ENCODE data around the gene GLT1D1.
"Not testable (repeated sequence)": the region's sequence is repeated elsewhere in the genome, so short reads cannot be mapped to it uniquely, and the experiment has no call there.

The GLT1D1 gene

GRCh38 chr12:128840862-128841468 lies 12.3 kb upstream of the GLT1D1 start:
- Histone ChIP-seq H3K4me1 (ENCODE audit: control insufficient read depth, insufficient read depth, low read length) (no peaks in the 10 kb centered on the region), H3K36me3 (ENCODE audit: control insufficient read depth, insufficient read depth, low read length) (no peaks in the 10 kb centered on the region), H3K27me3 (ENCODE audit: control insufficient read depth, insufficient read depth, low read length) (no peaks in the 10 kb centered on the region), H3K4me3 (ENCODE audit: low read length) (no peak overlapping the region), H3K9me3 (ENCODE audit: control insufficient read depth, insufficient read depth, low read length) (peaks cover 8% of the 10 kb centered on the region), H3K27ac (ENCODE audit: low read length) (no peak overlapping the region)
- no peak for DNase-seq (ENCODE audit: low read depth, low spot score)
- 100% methylated on average over 1 of the region's 8 CpGs for WGBS (ENCODE audit: insufficient coverage, insufficient read length)

- Histone ChIP-seq H3K9me3 (ENCODE audit: control insufficient read depth, insufficient read depth, low read length) (peaks cover 10% of the 10 kb centered on the region), H3K36me3 (ENCODE audit: control insufficient read depth, insufficient read depth, low read length) (no peaks in the 10 kb centered on the region), H3K27ac (ENCODE audit: low read length) (no peak overlapping the region), H3K27me3 (ENCODE audit: control insufficient read depth, insufficient read depth, low read length) (no peaks in the 10 kb centered on the region), H3K4me1 (ENCODE audit: control insufficient read depth, insufficient read depth, low read length) (no peaks in the 10 kb centered on the region), H3K4me3 (ENCODE audit: low read length) (no peak overlapping the region)
- WGBS (ENCODE audit: insufficient coverage, insufficient read length): no CpG with 5 or more reads among the region's 11 CpGs
- DNase-seq (ENCODE audit: low read depth, low spot score): no peak
These were observed 10.7 kb upstream of the GLT1D1 start for GRCh38 chr12:128842579-128842978.

- WGBS (ENCODE audit: insufficient coverage, insufficient read length): no CpG with 5 or more reads among the region's 4 CpGs
- no peak for DNase-seq (ENCODE audit: low read depth, low spot score)
- Histone ChIP-seq H3K4me1 (ENCODE audit: control insufficient read depth, insufficient read depth, low read length) (no peaks in the 10 kb centered on the region), H3K4me3 (ENCODE audit: low read length) (no peak overlapping the region), H3K27me3 (ENCODE audit: control insufficient read depth, insufficient read depth, low read length) (no peaks in the 10 kb centered on the region), H3K9me3 (ENCODE audit: control insufficient read depth, insufficient read depth, low read length) (peaks cover 10% of the 10 kb centered on the region), H3K27ac (ENCODE audit: low read length) (no peak overlapping the region), H3K36me3 (ENCODE audit: control insufficient read depth, insufficient read depth, low read length) (no peaks in the 10 kb centered on the region)
These were observed 9.7 kb upstream of the GLT1D1 start for GRCh38 chr12:128843538-128843937.

- WGBS (ENCODE audit: insufficient coverage, insufficient read length): no CpG with 5 or more reads among the region's 11 CpGs
- H3K4me1 ChIP-seq (ENCODE audit: control insufficient read depth, insufficient read depth, low read length): no peaks in the 10 kb centered on the region
- no peaks in the 10 kb centered on the region for H3K27me3 ChIP-seq (ENCODE audit: control insufficient read depth, insufficient read depth, low read length)
- peaks cover 10% of the 10 kb centered on the region for H3K9me3 ChIP-seq (ENCODE audit: control insufficient read depth, insufficient read depth, low read length)
- no peak for DNase-seq (ENCODE audit: low read depth, low spot score)
- H3K4me3 ChIP-seq (ENCODE audit: low read length): no peak overlapping the region
- no peak overlapping the region for H3K27ac ChIP-seq (ENCODE audit: low read length)
- H3K36me3 ChIP-seq (ENCODE audit: control insufficient read depth, insufficient read depth, low read length): no peaks in the 10 kb centered on the region
These were observed 9.1 kb upstream of the GLT1D1 start for GRCh38 chr12:128844031-128844635.

- not testable (repeated sequence) for DNase-seq (ENCODE audit: low read depth, low spot score); H3K4me1 ChIP-seq (ENCODE audit: control insufficient read depth, insufficient read depth, low read length); H3K27ac ChIP-seq (ENCODE audit: low read length); H3K9me3 ChIP-seq (ENCODE audit: control insufficient read depth, insufficient read depth, low read length); H3K4me3 ChIP-seq (ENCODE audit: low read length); H3K36me3 ChIP-seq (ENCODE audit: control insufficient read depth, insufficient read depth, low read length); H3K27me3 ChIP-seq (ENCODE audit: control insufficient read depth, insufficient read depth, low read length)
- no CpG with 5 or more reads among the region's 27 CpGs for WGBS (ENCODE audit: insufficient coverage, insufficient read length)
These were observed 6.6 kb upstream of the GLT1D1 start for GRCh38 chr12:128846671-128847070.

GRCh38 chr12:128848371-128848770 lies 4.9 kb upstream of the GLT1D1 start:
- H3K4me3 ChIP-seq (ENCODE audit: low read length): no peak overlapping the region
- peaks cover 10% of the 10 kb centered on the region for H3K9me3 ChIP-seq (ENCODE audit: control insufficient read depth, insufficient read depth, low read length)
- H3K4me1 ChIP-seq (ENCODE audit: control insufficient read depth, insufficient read depth, low read length): no peaks in the 10 kb centered on the region
- H3K36me3 ChIP-seq (ENCODE audit: control insufficient read depth, insufficient read depth, low read length): no peaks in the 10 kb centered on the region
- H3K27ac ChIP-seq (ENCODE audit: low read length): no peak overlapping the region
- no peaks in the 10 kb centered on the region for H3K27me3 ChIP-seq (ENCODE audit: control insufficient read depth, insufficient read depth, low read length)
- no CpG with 5 or more reads among the region's 14 CpGs for WGBS (ENCODE audit: insufficient coverage, insufficient read length)
- no peak for DNase-seq (ENCODE audit: low read depth, low spot score)

- not testable (repeated sequence) for H3K36me3 ChIP-seq (ENCODE audit: control insufficient read depth, insufficient read depth, low read length); H3K4me3 ChIP-seq (ENCODE audit: low read length); DNase-seq (ENCODE audit: low read depth, low spot score); H3K27me3 ChIP-seq (ENCODE audit: control insufficient read depth, insufficient read depth, low read length); H3K9me3 ChIP-seq (ENCODE audit: control insufficient read depth, insufficient read depth, low read length); H3K27ac ChIP-seq (ENCODE audit: low read length); H3K4me1 ChIP-seq (ENCODE audit: control insufficient read depth, insufficient read depth, low read length)
- no CpG with 5 or more reads among the region's 6 CpGs for WGBS (ENCODE audit: insufficient coverage, insufficient read length)
These were observed 3.5 kb upstream of the GLT1D1 start for GRCh38 chr12:128849806-128850205.

GRCh38 chr12:128850400-128850799 lies 2.9 kb upstream of the GLT1D1 start:
- Histone ChIP-seq H3K4me3 (ENCODE audit: low read length) (no peak overlapping the region), H3K27me3 (ENCODE audit: control insufficient read depth, insufficient read depth, low read length) (no peaks in the 10 kb centered on the region), H3K4me1 (ENCODE audit: control insufficient read depth, insufficient read depth, low read length) (no peaks in the 10 kb centered on the region), H3K9me3 (ENCODE audit: control insufficient read depth, insufficient read depth, low read length) (peaks cover 7% of the 10 kb centered on the region), H3K36me3 (ENCODE audit: control insufficient read depth, insufficient read depth, low read length) (no peaks in the 10 kb centered on the region; the same call in 1 of the 2 replicates), H3K27ac (ENCODE audit: low read length) (no peak overlapping the region)
- WGBS (ENCODE audit: insufficient coverage, insufficient read length): no CpG with 5 or more reads among the region's 3 CpGs
- DNase-seq (ENCODE audit: low read depth, low spot score): no peak

GRCh38 chr12:128851429-128851828 lies 1.8 kb upstream of the GLT1D1 start:
- not testable (repeated sequence) for H3K4me1 ChIP-seq (ENCODE audit: control insufficient read depth, insufficient read depth, low read length); H3K27me3 ChIP-seq (ENCODE audit: control insufficient read depth, insufficient read depth, low read length); H3K36me3 ChIP-seq (ENCODE audit: control insufficient read depth, insufficient read depth, low read length); H3K4me3 ChIP-seq (ENCODE audit: low read length); H3K27ac ChIP-seq (ENCODE audit: low read length); DNase-seq (ENCODE audit: low read depth, low spot score); H3K9me3 ChIP-seq (ENCODE audit: control insufficient read depth, insufficient read depth, low read length)
- WGBS (ENCODE audit: insufficient coverage, insufficient read length): no CpG with 5 or more reads among the region's 7 CpGs

GRCh38 chr12:128852026-128852698 lies 1.1 kb upstream of the GLT1D1 start:
- no peaks in the 10 kb centered on the region; the same call in 1 of the 2 replicates for H3K36me3 ChIP-seq (ENCODE audit: control insufficient read depth, insufficient read depth, low read length)
- H3K4me3 ChIP-seq (ENCODE audit: low read length): no peak overlapping the region
- no CpG with 5 or more reads among the region's 8 CpGs for whole genome bisulfite sequencing (ENCODE audit: insufficient coverage, insufficient read length)
- no peak overlapping the region for H3K27ac ChIP-seq (ENCODE audit: low read length)
- no peaks in the 10 kb centered on the region for H3K4me1 ChIP-seq (ENCODE audit: control insufficient read depth, insufficient read depth, low read length)
- H3K9me3 ChIP-seq (ENCODE audit: control insufficient read depth, insufficient read depth, low read length): peaks cover 8% of the 10 kb centered on the region
- no peak for DNase-seq (ENCODE audit: low read depth, low spot score)
- H3K27me3 ChIP-seq (ENCODE audit: control insufficient read depth, insufficient read depth, low read length): no peaks in the 10 kb centered on the region

All from iPS DF 6.9 (cell line).